GM23338 (cell line): ENCODE measurements around the gene TENM4.

ENCODE experiments used
- CREB1 ChIP-seq: fragments of 250-450 bp; sonication (Bioruptor Pico); IDR thresholded peaks from 2 replicates; pipeline ENCODE4 v1.5.0; 2020; ENCODE audit warnings: low read depth, mild to moderate bottlenecking, moderate library complexity
- EZH2 ChIP-seq: fragments of 200-600 bp; sonication (generic); IDR thresholded peaks from one replicate; pipeline ENCODE4 v1.8.0; 2017; ENCODE audit warnings: antibody characterized with exemption, mild to moderate bottlenecking, low read depth; ENCODE audit not compliant: unreplicated experiment
- EZH2phosphoT487 ChIP-seq: fragments of 200-600 bp; sonication (generic); IDR thresholded peaks from one replicate; pipeline ENCODE4 v1.8.1; 2018; ENCODE audit warnings: antibody characterized with exemption; ENCODE audit not compliant: unreplicated experiment
- JUNB ChIP-seq: IDR thresholded peaks from one replicate; pipeline ENCODE4 v1.6.1; 2016; ENCODE audit warnings: antibody characterized with exemption; ENCODE audit not compliant: unreplicated experiment
- NANOG ChIP-seq: IDR thresholded peaks from 2 replicates; pipeline ENCODE4 v1.6.1; 2016; ENCODE audit warnings: antibody characterized with exemption, borderline replicate concordance
- POLR2AphosphoS5 ChIP-seq: IDR thresholded peaks from 2 replicates; pipeline ENCODE4 v1.6.1; 2016; ENCODE audit warnings: antibody characterized with exemption, low read depth
- ZNF114 ChIP-seq: fragments of 250-450 bp; sonication (Bioruptor Pico); IDR thresholded peaks from 2 replicates; pipeline ENCODE4 v1.5.0; 2020; ENCODE audit warnings: mild to moderate bottlenecking, moderate library complexity
- ZNF331 ChIP-seq: fragments of 250-450 bp; sonication (Bioruptor Pico); IDR thresholded peaks from 2 replicates; pipeline ENCODE4 v1.5.0; 2020; ENCODE audit warnings: low read depth, mild to moderate bottlenecking, moderate library complexity
- TF ChIP-seq, protein P1 (sequence below), 2 experiments: fragments of 200-600 bp in 1 of 2; sonication (generic) in 1 of 2; conservative IDR thresholded peaks; 2 replicates each; pipeline versions ENCODE4 v1.5.1 to v1.6.1; 2016 to 2017; ENCODE audit warnings: antibody characterized with exemption in 2 of 2, low read depth in 2 of 2, mild to moderate bottlenecking in 2 of 2, moderate library complexity in 1 of 2
- TF ChIP-seq, protein P2 (sequence below): IDR thresholded peaks from one replicate; pipeline ENCODE4 v1.6.1; 2018; ENCODE audit warnings: antibody characterized with exemption; ENCODE audit not compliant: unreplicated experiment
- TF ChIP-seq, protein P3 (sequence below): fragments of 250-450 bp; sonication (Bioruptor Pico); IDR thresholded peaks from 2 replicates; pipeline ENCODE4 v1.5.0; 2020; ENCODE audit warnings: mild to moderate bottlenecking, moderate library complexity

DNA sequence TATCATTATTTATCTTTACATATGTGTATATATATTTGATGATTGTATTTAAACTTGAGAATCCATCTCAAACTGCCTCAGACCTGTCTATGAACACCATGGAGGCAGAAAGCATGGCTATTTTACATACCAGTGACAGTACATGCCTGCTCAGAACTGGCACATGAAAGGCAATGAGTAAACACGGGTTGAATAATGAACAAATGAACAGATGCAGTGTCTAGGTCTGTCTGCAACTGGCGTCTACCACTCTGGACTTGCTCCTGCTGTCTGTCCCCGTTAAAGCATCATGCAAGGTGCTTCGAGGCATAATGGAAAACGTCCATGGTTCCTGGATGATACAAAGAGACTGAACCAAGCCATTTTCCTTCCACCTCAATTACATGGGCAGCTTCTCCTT lies 594.6 kb downstream of the TENM4 start:
- TF ChIP-seq, protein P1, sequence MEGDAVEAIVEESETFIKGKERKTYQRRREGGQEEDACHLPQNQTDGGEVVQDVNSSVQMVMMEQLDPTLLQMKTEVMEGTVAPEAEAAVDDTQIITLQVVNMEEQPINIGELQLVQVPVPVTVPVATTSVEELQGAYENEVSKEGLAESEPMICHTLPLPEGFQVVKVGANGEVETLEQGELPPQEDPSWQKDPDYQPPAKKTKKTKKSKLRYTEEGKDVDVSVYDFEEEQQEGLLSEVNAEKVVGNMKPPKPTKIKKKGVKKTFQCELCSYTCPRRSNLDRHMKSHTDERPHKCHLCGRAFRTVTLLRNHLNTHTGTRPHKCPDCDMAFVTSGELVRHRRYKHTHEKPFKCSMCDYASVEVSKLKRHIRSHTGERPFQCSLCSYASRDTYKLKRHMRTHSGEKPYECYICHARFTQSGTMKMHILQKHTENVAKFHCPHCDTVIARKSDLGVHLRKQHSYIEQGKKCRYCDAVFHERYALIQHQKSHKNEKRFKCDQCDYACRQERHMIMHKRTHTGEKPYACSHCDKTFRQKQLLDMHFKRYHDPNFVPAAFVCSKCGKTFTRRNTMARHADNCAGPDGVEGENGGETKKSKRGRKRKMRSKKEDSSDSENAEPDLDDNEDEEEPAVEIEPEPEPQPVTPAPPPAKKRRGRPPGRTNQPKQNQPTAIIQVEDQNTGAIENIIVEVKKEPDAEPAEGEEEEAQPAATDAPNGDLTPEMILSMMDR (conservative IDR thresholded peaks at IDR 0.05; ENCODE audit: low read depth in 2 of 2), result no peak
- TF ChIP-seq POLR2AphosphoS5, result no peak
- no peak for TF ChIP-seq JUNB
- TF ChIP-seq, protein P2, sequence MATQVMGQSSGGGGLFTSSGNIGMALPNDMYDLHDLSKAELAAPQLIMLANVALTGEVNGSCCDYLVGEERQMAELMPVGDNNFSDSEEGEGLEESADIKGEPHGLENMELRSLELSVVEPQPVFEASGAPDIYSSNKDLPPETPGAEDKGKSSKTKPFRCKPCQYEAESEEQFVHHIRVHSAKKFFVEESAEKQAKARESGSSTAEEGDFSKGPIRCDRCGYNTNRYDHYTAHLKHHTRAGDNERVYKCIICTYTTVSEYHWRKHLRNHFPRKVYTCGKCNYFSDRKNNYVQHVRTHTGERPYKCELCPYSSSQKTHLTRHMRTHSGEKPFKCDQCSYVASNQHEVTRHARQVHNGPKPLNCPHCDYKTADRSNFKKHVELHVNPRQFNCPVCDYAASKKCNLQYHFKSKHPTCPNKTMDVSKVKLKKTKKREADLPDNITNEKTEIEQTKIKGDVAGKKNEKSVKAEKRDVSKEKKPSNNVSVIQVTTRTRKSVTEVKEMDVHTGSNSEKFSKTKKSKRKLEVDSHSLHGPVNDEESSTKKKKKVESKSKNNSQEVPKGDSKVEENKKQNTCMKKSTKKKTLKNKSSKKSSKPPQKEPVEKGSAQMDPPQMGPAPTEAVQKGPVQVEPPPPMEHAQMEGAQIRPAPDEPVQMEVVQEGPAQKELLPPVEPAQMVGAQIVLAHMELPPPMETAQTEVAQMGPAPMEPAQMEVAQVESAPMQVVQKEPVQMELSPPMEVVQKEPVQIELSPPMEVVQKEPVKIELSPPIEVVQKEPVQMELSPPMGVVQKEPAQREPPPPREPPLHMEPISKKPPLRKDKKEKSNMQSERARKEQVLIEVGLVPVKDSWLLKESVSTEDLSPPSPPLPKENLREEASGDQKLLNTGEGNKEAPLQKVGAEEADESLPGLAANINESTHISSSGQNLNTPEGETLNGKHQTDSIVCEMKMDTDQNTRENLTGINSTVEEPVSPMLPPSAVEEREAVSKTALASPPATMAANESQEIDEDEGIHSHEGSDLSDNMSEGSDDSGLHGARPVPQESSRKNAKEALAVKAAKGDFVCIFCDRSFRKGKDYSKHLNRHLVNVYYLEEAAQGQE, result no peak
- TF ChIP-seq EZH2phosphoT487, result no peak
- TF ChIP-seq EZH2, result no peak
- TF ChIP-seq NANOG, result no peak
- TF ChIP-seq ZNF114 (CRISPR knock-in tag), result no peak
- TF ChIP-seq ZNF331 (CRISPR knock-in tag), result no peak
- TF ChIP-seq CREB1 (CRISPR knock-in tag), result no peak
- TF ChIP-seq, protein P3, sequence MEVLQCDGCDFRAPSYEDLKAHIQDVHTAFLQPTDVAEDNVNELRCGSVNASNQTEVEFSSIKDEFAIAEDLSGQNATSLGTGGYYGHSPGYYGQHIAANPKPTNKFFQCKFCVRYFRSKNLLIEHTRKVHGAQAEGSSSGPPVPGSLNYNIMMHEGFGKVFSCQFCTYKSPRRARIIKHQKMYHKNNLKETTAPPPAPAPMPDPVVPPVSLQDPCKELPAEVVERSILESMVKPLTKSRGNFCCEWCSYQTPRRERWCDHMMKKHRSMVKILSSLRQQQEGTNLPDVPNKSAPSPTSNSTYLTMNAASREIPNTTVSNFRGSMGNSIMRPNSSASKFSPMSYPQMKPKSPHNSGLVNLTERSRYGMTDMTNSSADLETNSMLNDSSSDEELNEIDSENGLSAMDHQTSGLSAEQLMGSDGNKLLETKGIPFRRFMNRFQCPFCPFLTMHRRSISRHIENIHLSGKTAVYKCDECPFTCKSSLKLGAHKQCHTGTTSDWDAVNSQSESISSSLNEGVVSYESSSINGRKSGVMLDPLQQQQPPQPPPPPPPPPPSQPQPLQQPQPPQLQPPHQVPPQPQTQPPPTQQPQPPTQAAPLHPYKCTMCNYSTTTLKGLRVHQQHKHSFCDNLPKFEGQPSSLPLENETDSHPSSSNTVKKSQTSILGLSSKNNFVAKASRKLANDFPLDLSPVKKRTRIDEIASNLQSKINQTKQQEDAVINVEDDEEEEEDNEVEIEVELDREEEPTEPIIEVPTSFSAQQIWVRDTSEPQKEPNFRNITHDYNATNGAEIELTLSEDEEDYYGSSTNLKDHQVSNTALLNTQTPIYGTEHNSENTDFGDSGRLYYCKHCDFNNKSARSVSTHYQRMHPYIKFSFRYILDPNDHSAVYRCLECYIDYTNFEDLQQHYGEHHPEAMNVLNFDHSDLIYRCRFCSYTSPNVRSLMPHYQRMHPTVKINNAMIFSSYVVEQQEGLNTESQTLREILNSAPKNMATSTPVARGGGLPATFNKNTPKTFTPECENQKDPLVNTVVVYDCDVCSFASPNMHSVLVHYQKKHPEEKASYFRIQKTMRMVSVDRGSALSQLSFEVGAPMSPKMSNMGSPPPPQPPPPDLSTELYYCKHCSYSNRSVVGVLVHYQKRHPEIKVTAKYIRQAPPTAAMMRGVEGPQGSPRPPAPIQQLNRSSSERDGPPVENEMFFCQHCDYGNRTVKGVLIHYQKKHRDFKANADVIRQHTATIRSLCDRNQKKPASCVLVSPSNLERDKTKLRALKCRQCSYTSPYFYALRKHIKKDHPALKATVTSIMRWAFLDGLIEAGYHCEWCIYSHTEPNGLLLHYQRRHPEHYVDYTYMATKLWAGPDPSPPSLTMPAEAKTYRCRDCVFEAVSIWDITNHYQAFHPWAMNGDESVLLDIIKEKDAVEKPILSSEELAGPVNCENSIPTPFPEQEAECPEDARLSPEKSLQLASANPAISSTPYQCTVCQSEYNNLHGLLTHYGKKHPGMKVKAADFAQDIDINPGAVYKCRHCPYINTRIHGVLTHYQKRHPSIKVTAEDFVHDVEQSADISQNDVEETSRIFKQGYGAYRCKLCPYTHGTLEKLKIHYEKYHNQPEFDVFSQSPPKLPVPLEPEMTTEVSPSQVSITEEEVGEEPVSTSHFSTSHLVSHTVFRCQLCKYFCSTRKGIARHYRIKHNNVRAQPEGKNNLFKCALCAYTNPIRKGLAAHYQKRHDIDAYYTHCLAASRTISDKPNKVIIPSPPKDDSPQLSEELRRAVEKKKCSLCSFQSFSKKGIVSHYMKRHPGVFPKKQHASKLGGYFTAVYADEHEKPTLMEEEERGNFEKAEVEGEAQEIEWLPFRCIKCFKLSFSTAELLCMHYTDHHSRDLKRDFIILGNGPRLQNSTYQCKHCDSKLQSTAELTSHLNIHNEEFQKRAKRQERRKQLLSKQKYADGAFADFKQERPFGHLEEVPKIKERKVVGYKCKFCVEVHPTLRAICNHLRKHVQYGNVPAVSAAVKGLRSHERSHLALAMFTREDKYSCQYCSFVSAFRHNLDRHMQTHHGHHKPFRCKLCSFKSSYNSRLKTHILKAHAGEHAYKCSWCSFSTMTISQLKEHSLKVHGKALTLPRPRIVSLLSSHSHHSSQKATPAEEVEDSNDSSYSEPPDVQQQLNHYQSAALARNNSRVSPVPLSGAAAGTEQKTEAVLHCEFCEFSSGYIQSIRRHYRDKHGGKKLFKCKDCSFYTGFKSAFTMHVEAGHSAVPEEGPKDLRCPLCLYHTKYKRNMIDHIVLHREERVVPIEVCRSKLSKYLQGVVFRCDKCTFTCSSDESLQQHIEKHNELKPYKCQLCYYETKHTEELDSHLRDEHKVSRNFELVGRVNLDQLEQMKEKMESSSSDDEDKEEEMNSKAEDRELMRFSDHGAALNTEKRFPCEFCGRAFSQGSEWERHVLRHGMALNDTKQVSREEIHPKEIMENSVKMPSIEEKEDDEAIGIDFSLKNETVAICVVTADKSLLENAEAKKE (CRISPR knock-in tag), result no peak
